Hepatocyte (in vitro differentiated cells): ENCODE measurements around the gene TDRD12.

Experiments
- EZH2 ChIP-seq: fragments of 200-600 bp; sonication (generic); IDR thresholded peaks from 2 replicates; pipeline ENCODE4 v1.6.1; 2016; ENCODE audit warnings: antibody characterized with exemption, mild to moderate bottlenecking, borderline replicate concordance
- TF ChIP-seq, protein P1 (sequence below): fragments of 200-600 bp; sonication (generic); IDR thresholded peaks from 2 replicates; pipeline ENCODE4 v1.5.1; 2016; ENCODE audit warnings: antibody characterized with exemption, mild to moderate bottlenecking; ENCODE audit not compliant: poor library complexity

DNA sequence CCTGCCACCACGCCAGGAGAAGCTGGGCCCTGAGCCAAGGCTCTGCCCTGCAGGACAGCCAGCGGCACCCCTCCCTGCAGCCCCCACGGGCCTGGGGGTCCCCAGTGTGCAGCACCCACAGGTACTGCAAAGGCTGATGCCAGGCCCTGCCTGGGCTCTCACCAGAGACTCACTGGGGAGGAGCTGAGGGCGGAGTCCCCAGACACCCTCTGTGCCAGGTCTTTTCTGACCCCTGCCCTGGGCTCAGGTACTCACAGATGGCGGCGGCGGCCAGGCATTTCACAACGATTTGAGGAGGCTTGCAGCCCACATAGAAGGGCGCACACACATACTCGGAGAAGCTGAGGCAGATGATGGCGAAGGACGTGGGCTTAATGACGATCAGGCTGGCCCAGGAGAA, 144.3 kb downstream of the TDRD12 start:
- TF ChIP-seq, protein P1, sequence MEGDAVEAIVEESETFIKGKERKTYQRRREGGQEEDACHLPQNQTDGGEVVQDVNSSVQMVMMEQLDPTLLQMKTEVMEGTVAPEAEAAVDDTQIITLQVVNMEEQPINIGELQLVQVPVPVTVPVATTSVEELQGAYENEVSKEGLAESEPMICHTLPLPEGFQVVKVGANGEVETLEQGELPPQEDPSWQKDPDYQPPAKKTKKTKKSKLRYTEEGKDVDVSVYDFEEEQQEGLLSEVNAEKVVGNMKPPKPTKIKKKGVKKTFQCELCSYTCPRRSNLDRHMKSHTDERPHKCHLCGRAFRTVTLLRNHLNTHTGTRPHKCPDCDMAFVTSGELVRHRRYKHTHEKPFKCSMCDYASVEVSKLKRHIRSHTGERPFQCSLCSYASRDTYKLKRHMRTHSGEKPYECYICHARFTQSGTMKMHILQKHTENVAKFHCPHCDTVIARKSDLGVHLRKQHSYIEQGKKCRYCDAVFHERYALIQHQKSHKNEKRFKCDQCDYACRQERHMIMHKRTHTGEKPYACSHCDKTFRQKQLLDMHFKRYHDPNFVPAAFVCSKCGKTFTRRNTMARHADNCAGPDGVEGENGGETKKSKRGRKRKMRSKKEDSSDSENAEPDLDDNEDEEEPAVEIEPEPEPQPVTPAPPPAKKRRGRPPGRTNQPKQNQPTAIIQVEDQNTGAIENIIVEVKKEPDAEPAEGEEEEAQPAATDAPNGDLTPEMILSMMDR: no peak
- no peak for TF ChIP-seq EZH2
